ENCODE data around the gene TIMM22. TPM values are rescaled to one million over a fixed set of nuclear protein-coding genes. Genes with fewer than 3 reads are reported as not detected.

The TIMM22 gene
- total and polyA plus RNA-seq, 2 of the 13 experiments (the other 11 are each of a cell fraction or from before 2014, with no cell fraction given), result 6.2 to 15.5 TPM

GRCh38 chr17:975371-975915, 21.5 kb upstream of the TIMM22 start:
- BruUV-seq (replicated peaks), result no TSS peak
- H3K4me1 ChIP-seq (ENCODE audit: insufficient read depth, low read length), result peaks cover 39% of the 10 kb centered on the region
- TF ChIP-seq TRIM22 (IDR thresholded peaks at IDR 0.05) (no peak), SP5 (CRISPR knock-in tag; IDR thresholded peaks at IDR 0.05; ENCODE audit: borderline replicate concordance, low read depth) (no peak), ZNF576 (CRISPR knock-in tag; IDR thresholded peaks at IDR 0.05) (no peak), GATAD2A (CRISPR knock-in tag; IDR thresholded peaks at IDR 0.05) (0 out of 2 replicates have a peak, but pooled peaks have one; percentile 28), JUND (CRISPR knock-in tag; IDR thresholded peaks at IDR 0.05) (no peak), CAMTA2 (CRISPR knock-in tag; IDR thresholded peaks at IDR 0.05; ENCODE audit: borderline replicate concordance) (no peak), ZNF720 (CRISPR knock-in tag; IDR thresholded peaks at IDR 0.05) (no peak), REST (IDR thresholded peaks at IDR 0.05; ENCODE audit: borderline replicate concordance in 1 of 2, low read depth in 1 of 2, low read length in 2 of 2) (no peak), SAFB2 (CRISPR knock-in tag; IDR thresholded peaks at IDR 0.05; ENCODE audit: borderline replicate concordance, low read depth) (no peak), NR3C1 (CRISPR knock-in tag; IDR thresholded peaks at IDR 0.05) (no peak), ONECUT2 (CRISPR knock-in tag; IDR thresholded peaks at IDR 0.05) (peak; percentile 86), ZNF205 (CRISPR knock-in tag; IDR thresholded peaks at IDR 0.05) (peak; percentile 50; the same call in 1 of the 2 replicates), ELF1 (CRISPR knock-in tag; IDR thresholded peaks at IDR 0.05) (no peak), ZBTB43 (CRISPR knock-in tag; conservative IDR thresholded peaks at IDR 0.05) (no peak), ZNF350 (CRISPR knock-in tag; IDR thresholded peaks at IDR 0.05; ENCODE audit: borderline replicate concordance, low read depth) (no peak), KAT2B (IDR thresholded peaks at IDR 0.05; ENCODE audit: borderline replicate concordance, low read depth, low read length) (0 out of 2 replicates have a peak, but pooled peaks have one; percentile 7), BCL6 (CRISPR knock-in tag; IDR thresholded peaks at IDR 0.05) (0 out of 2 replicates have a peak, but pooled peaks have one; percentile 26), ZFP1 (CRISPR knock-in tag; IDR thresholded peaks at IDR 0.05) (no peak), PLRG1 (conservative IDR thresholded peaks at IDR 0.05) (no peak)

More at GRCh38 chr17:975371-975915, 21.5 kb upstream of the TIMM22 start:
- ChIA-PET POLR2A (interaction anchor here (0.9 to 1.2 kb wide), 2 partner anchors 9 to 40 kb away, joined by 3 read pairs; no protein-coding TSS in a partner anchor), CTCF (ENCODE audit: low intra/inter-chr PET ratio, low total read pairs) (no interaction called here)
- ATAC-seq, result peak; percentile 18
- 0 out of 2 replicates have a peak, but pooled peaks cover 2% of the 10 kb centered on the region for H4K20me1 ChIP-seq (ENCODE audit: insufficient read depth, low read length)
- in situ Hi-C loops (cut with HindIII; ENCODE audit: extremely low pct_ligation_motif_present, low pct_unique_long_range_greater_than_20kb) (no loop called here), intact Hi-C loops (cut with micrococcal nuclease; ENCODE audit: unreplicated experiment) (loop anchor here (5.0 kb wide), 1 partner anchor 38 kb away; no protein-coding TSS in a partner anchor)
- H2AFZ ChIP-seq (ENCODE audit: low read length), result no peak overlapping the region
- peak; percentile 71 for FAIRE-seq
- DNase-seq (ENCODE audit: low spot score), result no peak
- no peak overlapping the region for H3K9ac ChIP-seq (ENCODE audit: insufficient read depth, low read depth, low read length)
- H3K4me2 ChIP-seq (ENCODE audit: low read depth, low read length), result peak overlapping the region; percentile 54
- no peaks in the 10 kb centered on the region for H3K9me3 ChIP-seq (ENCODE audit: low read length)
- peak overlapping the region; percentile 39 for H3K27ac ChIP-seq (ENCODE audit: extremely low read length, insufficient read depth, low read length)
- no peaks in the 10 kb centered on the region for H3K27me3 ChIP-seq (ENCODE audit: control insufficient read depth in 1 of 2, insufficient read depth in 2 of 2, low read length in 2 of 2)
- H3K79me2 ChIP-seq (ENCODE audit: insufficient read depth, low read length), result peaks cover 58% of the 10 kb centered on the region
- H3K4me3 ChIP-seq (replicated peaks in 1 of 3; ENCODE audit: insufficient read depth in 1 of 3, low read depth in 2 of 3, low read length in 3 of 3), result peak overlapping the region in 2 of 3 experiments; percentile 2 to 26; a peak in 2 of 6 replicates
- WGBS (ENCODE audit: low lambda C conversion rate), result 15% methylated on average over 5 of the region's 5 CpGs
- H3K36me3 ChIP-seq (replicated peaks in 1 of 2; ENCODE audit: control insufficient read depth in 1 of 2, insufficient read depth in 2 of 2, low read length in 2 of 2), result no peaks in the 10 kb centered on the region
